ENCODE measurements around the gene MGAT5. TPM values are rescaled to one million over a fixed set of nuclear protein-coding genes. Genes with fewer than 3 reads are reported as not detected.
"Not testable (repeated sequence)": the region's sequence is repeated elsewhere in the genome, so short reads cannot be mapped to it uniquely, and the experiment has no call there.

MGAT5 gene
- total RNA-seq, 6 experiments from 2014 or later, result 4.5 to 16.0 (median 10.0) TPM

GRCh38 chr2:134468776-134469175 lies 214.9 kb downstream of the MGAT5 start:
- intact Hi-C loops (cut with DNase I), result no loop called here
- ATAC-seq (no peak), DNase-seq (no peak)
- no peak overlapping the region for H3K27ac ChIP-seq
- H3K9me3 ChIP-seq, result no peaks in the 10 kb centered on the region
- H3K27me3 ChIP-seq, result no peaks in the 10 kb centered on the region
- no peaks in the 10 kb centered on the region for H3K4me1 ChIP-seq
- H3K4me3 ChIP-seq, result no peak overlapping the region
- 72% methylated on average over 7 of the region's 12 CpGs for WGBS (ENCODE audit: insufficient coverage, low coverage, low lambda C conversion rate, missing lambda C conversion rate)
- no peaks in the 10 kb centered on the region for H3K36me3 ChIP-seq
- no peak for TF ChIP-seq POLR2A (IDR thresholded peaks at IDR 0.05)
- TF ChIP-seq CTCF (IDR thresholded peaks at IDR 0.05), result no peak

GRCh38 chr2:134469516-134470115 lies 215.7 kb downstream of the MGAT5 start:
- no peaks in the 10 kb centered on the region for H3K27me3 ChIP-seq
- H3K4me3 ChIP-seq, result no peak overlapping the region
- H3K9me3 ChIP-seq, result no peaks in the 10 kb centered on the region
- no peak overlapping the region for H3K27ac ChIP-seq
- DNase-seq, result no peak
- ATAC-seq, result no peak
- H3K36me3 ChIP-seq, result no peaks in the 10 kb centered on the region
- no peak for TF ChIP-seq POLR2A (IDR thresholded peaks at IDR 0.05)
- no peak for TF ChIP-seq CTCF (IDR thresholded peaks at IDR 0.05)
- WGBS (ENCODE audit: insufficient coverage, low coverage, low lambda C conversion rate, missing lambda C conversion rate), result 91% methylated on average over 14 of the region's 25 CpGs
- H3K4me1 ChIP-seq, result no peaks in the 10 kb centered on the region
- intact Hi-C loops (cut with DNase I), result no loop called here

GRCh38 chr2:134470561-134471168 lies 216.8 kb downstream of the MGAT5 start:
- Histone ChIP-seq H3K9me3 (no peaks in the 10 kb centered on the region), H3K27me3 (no peaks in the 10 kb centered on the region)

GRCh38 chr2:134476982-134477381 lies 223.1 kb downstream of the MGAT5 start:
- WGBS (ENCODE audit: insufficient coverage, low coverage, low lambda C conversion rate, missing lambda C conversion rate), result 74% methylated on average over 8 of the region's 8 CpGs
- H3K36me3 ChIP-seq; H3K4me3 ChIP-seq; intact Hi-C loops (cut with DNase I); H3K27me3 ChIP-seq; H3K4me1 ChIP-seq; H3K9me3 ChIP-seq; ATAC-seq; H3K27ac ChIP-seq; DNase-seq: not testable (repeated sequence)

More at GRCh38 chr2:134470561-134471168, 216.8 kb downstream of the MGAT5 start:
- no peak for DNase-seq
- H3K27ac ChIP-seq, result no peak overlapping the region
- H3K4me3 ChIP-seq, result no peak overlapping the region
- TF ChIP-seq CTCF (IDR thresholded peaks at IDR 0.05) (no peak), POLR2A (IDR thresholded peaks at IDR 0.05) (no peak)
- H3K36me3 ChIP-seq, result no peaks in the 10 kb centered on the region
- H3K4me1 ChIP-seq, result no peaks in the 10 kb centered on the region
- WGBS (ENCODE audit: insufficient coverage, low coverage, low lambda C conversion rate, missing lambda C conversion rate), result no CpG with 5 or more reads among the region's 8 CpGs
- intact Hi-C loops (cut with DNase I), result no loop called here
- no peak for ATAC-seq

GRCh38 chr2:134479696-134480330 lies 225.9 kb downstream of the MGAT5 start:
- intact Hi-C loops (cut with DNase I), result no loop called here
- Histone ChIP-seq H3K27ac (no peak overlapping the region), H3K36me3 (no peaks in the 10 kb centered on the region), H3K9me3 (no peaks in the 10 kb centered on the region), H3K4me3 (no peak overlapping the region), H3K27me3 (no peaks in the 10 kb centered on the region), H3K4me1 (no peaks in the 10 kb centered on the region)
- DNase-seq, result no peak
- ATAC-seq, result no peak
- TF ChIP-seq POLR2A (IDR thresholded peaks at IDR 0.05) (no peak), CTCF (IDR thresholded peaks at IDR 0.05) (no peak)
- WGBS (ENCODE audit: insufficient coverage, low coverage, low lambda C conversion rate, missing lambda C conversion rate), result 67% methylated on average over 1 of the region's 4 CpGs
